Duodenal mucosa (tissue), 2 donors: ENCODE results near the gene VAMP3.

Experiments used
- H3K27ac ChIP-seq: one replicate; pipeline ENCODE4 v1.7.0; 2013; ENCODE audit warnings: low read depth, low read length
- H3K27me3 ChIP-seq, 2 donors: one replicate each; pipeline ENCODE4 v1.7.0; 2013; ENCODE audit warnings: low read length in 2 of 2, control low read depth in 1 of 2; ENCODE audit not compliant: insufficient read depth in 2 of 2, control insufficient read depth in 1 of 2
- H3K36me3 ChIP-seq, 2 donors: one replicate each; pipeline ENCODE4 v1.7.0; 2013; ENCODE audit warnings: low read length in 2 of 2, control low read depth in 1 of 2; ENCODE audit not compliant: insufficient read depth in 2 of 2, control insufficient read depth in 1 of 2
- H3K4me1 ChIP-seq, 2 donors: one replicate each; pipeline ENCODE4 v1.7.0; 2013; ENCODE audit warnings: low read length in 2 of 2, control low read depth in 1 of 2; ENCODE audit not compliant: insufficient read depth in 2 of 2, control insufficient read depth in 1 of 2
- H3K4me3 ChIP-seq, 2 donors: one replicate each; pipeline ENCODE4 v1.7.0; 2013; ENCODE audit warnings: low read length in 2 of 2, low read depth in 1 of 2
- H3K9ac ChIP-seq, 2 donors: one replicate each; pipeline ENCODE4 v1.7.0; 2013; ENCODE audit warnings: low read length in 2 of 2, low read depth in 1 of 2
- H3K9me3 ChIP-seq, 2 donors: one replicate each; pipeline ENCODE4 v1.7.0; 2013; ENCODE audit warnings: low read length in 2 of 2, control low read depth in 1 of 2; ENCODE audit not compliant: control insufficient read depth in 1 of 2

The VAMP3 gene, protein sequence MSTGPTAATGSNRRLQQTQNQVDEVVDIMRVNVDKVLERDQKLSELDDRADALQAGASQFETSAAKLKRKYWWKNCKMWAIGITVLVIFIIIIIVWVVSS

GRCh38 chr1:7770997-7771822 is at the start of gene VAMP3:
Gene VAMP3 (plus strand): TSS chr1:7771296. CDS start chr1:7771384, 88 bp downstream.
- H3K9ac ChIP-seq, result peak within 1 kb of the TSS; percentile 91 to 92
- H3K27me3 ChIP-seq, result no peaks in the 10 kb centered on the region
- H3K9me3 ChIP-seq, result no peaks in the 10 kb centered on the region
- peak within 1 kb of the TSS; percentile 92 to 93 for H3K4me3 ChIP-seq
- peaks cover 0 to 7% of the 10 kb centered on the region in 2 donors for H3K4me1 ChIP-seq
- peak within 1 kb of the TSS; percentile 93 for H3K27ac ChIP-seq
- H3K36me3 ChIP-seq, result peaks cover 0 to 7% of the 10 kb centered on the region in 2 donors

GRCh38 chr1:7721940-7722669 is 49.0 kb upstream of the VAMP3 start:
- Histone ChIP-seq H3K9ac (no peak overlapping the region), H3K27me3 (no peaks in the 10 kb centered on the region), H3K36me3 (no peaks in the 10 kb centered on the region), H3K9me3 (no peaks in the 10 kb centered on the region), H3K27ac (no peak overlapping the region), H3K4me3 (no peak overlapping the region), H3K4me1 (no peaks in the 10 kb centered on the region)

GRCh38 chr1:7722670-7723012 is 48.5 kb upstream of the VAMP3 start:
- H3K27me3 ChIP-seq, result no peaks in the 10 kb centered on the region
- no peaks in the 10 kb centered on the region for H3K4me1 ChIP-seq
- H3K9ac ChIP-seq, result no peak overlapping the region
- no peak overlapping the region for H3K27ac ChIP-seq
- H3K9me3 ChIP-seq, result no peaks in the 10 kb centered on the region
- H3K4me3 ChIP-seq, result no peak overlapping the region
- H3K36me3 ChIP-seq, result no peaks in the 10 kb centered on the region

DNA sequence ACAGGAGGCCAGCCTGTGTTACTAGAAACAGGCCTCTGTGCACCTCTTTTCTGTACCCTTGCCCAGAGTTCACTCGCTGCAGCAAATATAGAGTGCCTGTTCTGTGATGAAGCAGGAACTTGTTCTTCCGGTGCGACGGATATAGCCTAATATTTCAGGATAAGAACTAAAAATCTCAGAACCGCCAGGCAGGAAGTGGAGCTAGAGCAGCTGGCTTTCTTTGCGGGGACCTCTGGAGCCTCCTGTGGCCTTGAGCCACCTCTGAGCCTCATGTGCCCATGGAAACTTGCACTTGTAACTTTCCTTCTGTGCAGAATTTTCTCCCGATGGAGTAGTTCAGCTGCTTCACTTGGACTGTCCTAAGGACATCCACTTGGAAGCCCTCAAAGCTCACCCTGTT is 44.5 kb upstream of the VAMP3 start:
- H3K27me3 ChIP-seq, result no peaks in the 10 kb centered on the region
- H3K4me1 ChIP-seq, result no peaks in the 10 kb centered on the region
- no peaks in the 10 kb centered on the region for H3K36me3 ChIP-seq
- H3K9me3 ChIP-seq, result no peaks in the 10 kb centered on the region
- no peak overlapping the region for H3K9ac ChIP-seq
- H3K4me3 ChIP-seq, result no peak overlapping the region
- no peak overlapping the region for H3K27ac ChIP-seq

- no peak overlapping the region for H3K4me3 ChIP-seq
- H3K27me3 ChIP-seq, result no peaks in the 10 kb centered on the region
- H3K27ac ChIP-seq, result no peak overlapping the region
- H3K36me3 ChIP-seq, result no peaks in the 10 kb centered on the region
- H3K9me3 ChIP-seq, result no peaks in the 10 kb centered on the region
- H3K9ac ChIP-seq, result no peak overlapping the region
- H3K4me1 ChIP-seq, result no peaks in the 10 kb centered on the region
Measured at GRCh38 chr1:7727809-7728471, 43.2 kb upstream of the VAMP3 start.

GRCh38 chr1:7729761-7730160 is 41.3 kb upstream of the VAMP3 start:
- H3K4me3 ChIP-seq, result no peak overlapping the region
- no peak overlapping the region for H3K27ac ChIP-seq
- no peaks in the 10 kb centered on the region for H3K27me3 ChIP-seq
- H3K4me1 ChIP-seq, result no peaks in the 10 kb centered on the region
- H3K36me3 ChIP-seq, result no peaks in the 10 kb centered on the region
- no peak overlapping the region for H3K9ac ChIP-seq
- no peaks in the 10 kb centered on the region for H3K9me3 ChIP-seq

- H3K9me3 ChIP-seq, result no peaks in the 10 kb centered on the region
- H3K4me1 ChIP-seq, result no peaks in the 10 kb centered on the region
- no peak overlapping the region for H3K4me3 ChIP-seq
- no peak overlapping the region for H3K27ac ChIP-seq
- H3K9ac ChIP-seq, result no peak overlapping the region
- H3K27me3 ChIP-seq, result no peaks in the 10 kb centered on the region
- H3K36me3 ChIP-seq, result no peaks in the 10 kb centered on the region
Measured at GRCh38 chr1:7732331-7732730, 38.8 kb upstream of the VAMP3 start.

GRCh38 chr1:7733276-7733675 is 37.8 kb upstream of the VAMP3 start:
- Histone ChIP-seq H3K9me3 (no peaks in the 10 kb centered on the region), H3K4me3 (no peak overlapping the region), H3K27ac (no peak overlapping the region), H3K4me1 (no peaks in the 10 kb centered on the region), H3K9ac (no peak overlapping the region), H3K27me3 (no peaks in the 10 kb centered on the region), H3K36me3 (no peaks in the 10 kb centered on the region)

GRCh38 chr1:7738044-7738443 is 33.1 kb upstream of the VAMP3 start:
- Histone ChIP-seq H3K4me1 (no peaks in the 10 kb centered on the region), H3K9me3 (no peaks in the 10 kb centered on the region), H3K27ac (no peak overlapping the region), H3K36me3 (no peaks in the 10 kb centered on the region), H3K4me3 (no peak overlapping the region), H3K9ac (no peak overlapping the region), H3K27me3 (no peaks in the 10 kb centered on the region)

DNA sequence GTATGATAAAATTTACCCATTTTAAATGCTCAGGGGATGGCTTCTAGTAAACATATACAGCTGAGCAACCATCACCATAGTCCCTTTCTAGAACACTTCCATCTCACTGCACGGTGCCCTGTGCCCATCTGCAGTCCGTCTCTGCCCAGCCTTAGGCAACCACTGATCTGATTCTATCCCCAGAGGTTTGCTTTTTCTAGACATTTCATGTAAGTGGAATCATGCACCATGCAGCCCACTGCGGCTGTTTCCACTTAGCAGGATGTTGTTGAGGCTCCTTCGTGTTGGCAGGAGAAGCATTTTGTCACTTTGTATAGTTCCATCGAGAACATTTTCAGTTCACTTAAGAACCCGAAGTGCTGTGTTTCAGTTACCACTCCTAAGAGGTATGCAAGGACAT is 27.8 kb upstream of the VAMP3 start:
- Histone ChIP-seq H3K27me3 (no peaks in the 10 kb centered on the region), H3K27ac (no peak overlapping the region), H3K9ac (no peak overlapping the region), H3K4me1 (no peaks in the 10 kb centered on the region), H3K9me3 (no peaks in the 10 kb centered on the region), H3K4me3 (no peak overlapping the region), H3K36me3 (peaks cover 0 to 4% of the 10 kb centered on the region in 2 donors)
